ENCODE measurements around the gene KDM8.

The KDM8 gene

GRCh38 chr16:27220991-27221390 is 17.7 kb downstream of the KDM8 start:
- ATAC-seq: no peak
- TF ChIP-seq CSRNP3 (CRISPR knock-in tag; IDR thresholded peaks at IDR 0.05) (no peak), TOX (CRISPR knock-in tag; IDR thresholded peaks at IDR 0.05; ENCODE audit: borderline replicate concordance) (no peak), ZFP3 (CRISPR knock-in tag; IDR thresholded peaks at IDR 0.05) (no peak), ZNF70 (CRISPR knock-in tag; IDR thresholded peaks at IDR 0.05) (no peak), PPARA (CRISPR knock-in tag; IDR thresholded peaks at IDR 0.05; ENCODE audit: borderline replicate concordance) (no peak), ISL1 (CRISPR knock-in tag; IDR thresholded peaks at IDR 0.05) (no peak), BACH2 (CRISPR knock-in tag; IDR thresholded peaks at IDR 0.05; ENCODE audit: borderline replicate concordance) (no peak), ARNTL (CRISPR knock-in tag; IDR thresholded peaks at IDR 0.05; ENCODE audit: borderline replicate concordance, low read depth) (no peak), CSDC2 (CRISPR knock-in tag; IDR thresholded peaks at IDR 0.05) (no peak), ZFP30 (CRISPR knock-in tag; IDR thresholded peaks at IDR 0.05) (no peak), TSHZ2 (CRISPR knock-in tag; IDR thresholded peaks at IDR 0.05) (no peak), SNAI2 (CRISPR knock-in tag; IDR thresholded peaks at IDR 0.05) (no peak), ESRRG (CRISPR knock-in tag; IDR thresholded peaks at IDR 0.05) (no peak)
- TF ChIP-seq, protein P1, sequence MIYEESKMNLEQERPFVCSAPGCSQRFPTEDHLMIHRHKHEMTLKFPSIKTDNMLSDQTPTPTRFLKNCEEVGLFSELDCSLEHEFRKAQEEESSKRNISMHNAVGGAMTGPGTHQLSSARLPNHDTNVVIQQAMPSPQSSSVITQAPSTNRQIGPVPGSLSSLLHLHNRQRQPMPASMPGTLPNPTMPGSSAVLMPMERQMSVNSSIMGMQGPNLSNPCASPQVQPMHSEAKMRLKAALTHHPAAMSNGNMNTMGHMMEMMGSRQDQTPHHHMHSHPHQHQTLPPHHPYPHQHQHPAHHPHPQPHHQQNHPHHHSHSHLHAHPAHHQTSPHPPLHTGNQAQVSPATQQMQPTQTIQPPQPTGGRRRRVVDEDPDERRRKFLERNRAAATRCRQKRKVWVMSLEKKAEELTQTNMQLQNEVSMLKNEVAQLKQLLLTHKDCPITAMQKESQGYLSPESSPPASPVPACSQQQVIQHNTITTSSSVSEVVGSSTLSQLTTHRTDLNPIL (CRISPR knock-in tag; IDR thresholded peaks at IDR 0.05; ENCODE audit: low read depth): no peak
- TF ChIP-seq, protein P2, sequence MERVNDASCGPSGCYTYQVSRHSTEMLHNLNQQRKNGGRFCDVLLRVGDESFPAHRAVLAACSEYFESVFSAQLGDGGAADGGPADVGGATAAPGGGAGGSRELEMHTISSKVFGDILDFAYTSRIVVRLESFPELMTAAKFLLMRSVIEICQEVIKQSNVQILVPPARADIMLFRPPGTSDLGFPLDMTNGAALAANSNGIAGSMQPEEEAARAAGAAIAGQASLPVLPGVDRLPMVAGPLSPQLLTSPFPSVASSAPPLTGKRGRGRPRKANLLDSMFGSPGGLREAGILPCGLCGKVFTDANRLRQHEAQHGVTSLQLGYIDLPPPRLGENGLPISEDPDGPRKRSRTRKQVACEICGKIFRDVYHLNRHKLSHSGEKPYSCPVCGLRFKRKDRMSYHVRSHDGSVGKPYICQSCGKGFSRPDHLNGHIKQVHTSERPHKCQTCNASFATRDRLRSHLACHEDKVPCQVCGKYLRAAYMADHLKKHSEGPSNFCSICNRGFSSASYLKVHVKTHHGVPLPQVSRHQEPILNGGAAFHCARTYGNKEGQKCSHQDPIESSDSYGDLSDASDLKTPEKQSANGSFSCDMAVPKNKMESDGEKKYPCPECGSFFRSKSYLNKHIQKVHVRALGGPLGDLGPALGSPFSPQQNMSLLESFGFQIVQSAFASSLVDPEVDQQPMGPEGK (CRISPR knock-in tag; IDR thresholded peaks at IDR 0.05; ENCODE audit: borderline replicate concordance): no peak

DNA sequence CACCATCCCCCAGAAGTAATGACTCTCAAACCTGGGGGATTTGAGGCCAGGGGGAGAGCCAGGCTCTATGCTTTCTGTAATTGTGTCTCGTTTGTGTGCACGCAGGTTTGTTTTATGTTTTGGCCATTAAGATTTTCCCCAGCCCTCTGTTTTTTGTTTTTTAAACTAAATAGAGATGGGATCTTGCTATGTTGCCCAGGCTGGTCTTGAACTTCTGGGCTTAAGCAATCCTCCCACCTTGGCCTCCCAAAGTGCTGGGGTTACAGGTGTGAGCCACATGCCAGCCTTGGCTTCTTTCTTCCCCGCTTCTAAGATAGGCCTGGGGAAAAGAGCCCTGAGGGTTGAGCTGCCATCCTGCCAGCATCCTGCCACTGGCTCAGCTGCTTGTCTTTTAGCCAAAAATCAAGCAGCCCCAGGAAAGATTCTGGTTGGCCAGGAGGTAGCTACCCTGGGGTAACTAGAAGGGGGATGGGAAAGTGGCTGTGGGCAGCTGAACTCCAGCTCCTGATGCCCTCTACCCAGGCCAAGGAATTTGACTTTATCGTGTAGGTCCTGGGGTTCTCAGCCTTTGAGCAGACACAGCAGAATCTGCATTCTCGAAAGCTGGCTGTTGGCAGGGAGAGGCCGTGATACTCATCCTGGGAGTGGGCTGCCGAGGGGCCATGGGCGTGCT is 18.4 kb downstream of the KDM8 start:
- no peak for ATAC-seq
- TF ChIP-seq GLIS3 (CRISPR knock-in tag; IDR thresholded peaks at IDR 0.05) (no peak), CSRNP3 (CRISPR knock-in tag; IDR thresholded peaks at IDR 0.05) (no peak), TSHZ2 (CRISPR knock-in tag; IDR thresholded peaks at IDR 0.05) (no peak), TOX (CRISPR knock-in tag; IDR thresholded peaks at IDR 0.05; ENCODE audit: borderline replicate concordance) (no peak), ZFP30 (CRISPR knock-in tag; IDR thresholded peaks at IDR 0.05) (no peak)

All from SK-N-SH treated with all-trans-retinoic acid at 6 μM for 48 hours (cell line).